GM19351 (cell line): ENCODE data around the gene IMPA2.
"Not testable (repeated sequence)": the region's sequence is repeated elsewhere in the genome, so short reads cannot be mapped to it uniquely, and the experiment has no call there.

Experiments
- ATAC-seq: cut with Tn5 transposase; IDR thresholded peaks from one replicate; pipeline ENCODE4 v1.9.1; 2021; ENCODE audit warnings: mild to moderate bottlenecking, moderate library complexity; ENCODE audit not compliant: unreplicated experiment

IMPA2 gene

DNA sequence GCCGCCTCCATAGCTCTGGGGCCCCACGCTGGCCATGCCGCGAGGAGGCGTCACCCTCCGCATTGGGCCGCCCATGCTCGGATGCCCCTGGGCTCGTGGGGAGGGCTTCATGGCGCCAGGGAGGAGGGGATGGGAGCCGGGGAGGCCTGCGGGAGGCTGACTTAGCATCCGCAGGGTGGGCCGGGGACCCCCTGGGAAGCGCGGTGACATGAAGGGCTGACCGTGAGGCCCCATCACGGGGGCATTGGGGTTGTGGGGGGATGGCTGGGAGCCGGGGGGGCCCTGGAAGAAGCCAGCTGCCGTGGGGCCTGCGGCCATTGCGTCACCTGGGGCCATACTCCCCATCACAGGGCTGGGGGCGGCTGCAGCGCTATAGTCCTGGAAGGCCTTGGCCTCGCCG, 86.4 kb downstream of the IMPA2 start:
- no peak for ATAC-seq

- ATAC-seq: not testable (repeated sequence)
These were observed 87.1 kb downstream of the IMPA2 start for GRCh38 chr18:12068316-12068949.

GRCh38 chr18:12068950-12069320, 87.6 kb downstream of the IMPA2 start:
- ATAC-seq: no peak

- not testable (repeated sequence) for ATAC-seq
These were observed 89.8 kb downstream of the IMPA2 start for GRCh38 chr18:12071066-12071465.

GRCh38 chr18:12072996-12073395, 91.7 kb downstream of the IMPA2 start:
- no peak for ATAC-seq

- ATAC-seq: no peak
These were observed 93.4 kb downstream of the IMPA2 start for GRCh38 chr18:12074736-12075135.

DNA sequence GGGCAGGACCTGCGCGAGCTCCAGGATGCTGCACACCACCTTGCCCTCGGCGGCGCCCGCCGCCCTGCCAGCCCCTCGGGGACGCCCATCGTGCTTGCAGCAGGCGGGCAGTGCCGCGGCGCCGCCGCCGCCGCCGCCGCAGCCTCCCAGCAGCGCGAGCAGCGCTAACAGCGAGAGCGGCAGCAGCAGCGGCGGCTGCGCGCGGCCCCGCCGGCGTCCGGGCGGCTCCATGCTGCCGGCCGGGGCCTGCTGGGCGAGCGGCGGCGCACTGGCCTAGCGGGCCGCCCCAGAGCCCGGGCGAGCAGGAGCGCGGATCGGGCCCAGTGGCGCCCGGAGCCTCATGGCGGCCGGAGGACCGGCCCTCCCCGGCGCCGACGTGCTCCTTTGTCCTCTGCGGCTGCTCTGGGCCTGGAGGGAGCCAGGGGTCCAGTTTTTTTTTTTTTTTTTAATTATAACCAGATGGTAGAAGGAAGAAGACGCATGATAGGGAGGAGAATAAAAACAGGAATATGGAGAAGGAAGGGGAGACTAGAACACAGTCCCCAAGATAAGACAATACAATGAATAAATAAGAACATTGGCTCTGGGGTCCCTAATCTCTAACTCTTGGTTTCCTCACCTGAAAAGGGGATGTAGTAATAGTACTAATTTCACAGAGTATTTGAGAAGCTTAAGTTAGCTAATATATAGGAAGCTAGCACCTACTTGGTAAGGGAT, 95.3 kb downstream of the IMPA2 start:
- ATAC-seq: no peak

DNA sequence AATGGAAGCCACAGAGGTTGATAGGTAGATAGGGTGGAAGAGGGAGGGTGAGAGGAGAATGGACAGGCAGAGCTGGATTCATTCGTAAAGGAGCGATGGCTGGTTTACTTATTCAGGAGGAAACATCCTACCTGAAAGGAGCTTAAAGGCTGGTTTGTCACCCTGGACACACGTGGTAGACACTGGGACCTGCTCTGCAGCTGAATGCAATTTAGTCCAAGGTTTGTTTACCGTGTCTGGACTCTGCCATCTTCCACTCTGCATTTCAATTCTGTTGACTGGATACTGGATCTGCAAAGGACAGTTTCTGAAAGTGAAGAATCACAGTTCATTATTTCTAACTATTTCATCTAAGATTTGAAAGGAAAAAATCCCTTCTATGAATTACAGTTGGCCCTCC, 96.7 kb downstream of the IMPA2 start:
- not testable (repeated sequence) for ATAC-seq

DNA sequence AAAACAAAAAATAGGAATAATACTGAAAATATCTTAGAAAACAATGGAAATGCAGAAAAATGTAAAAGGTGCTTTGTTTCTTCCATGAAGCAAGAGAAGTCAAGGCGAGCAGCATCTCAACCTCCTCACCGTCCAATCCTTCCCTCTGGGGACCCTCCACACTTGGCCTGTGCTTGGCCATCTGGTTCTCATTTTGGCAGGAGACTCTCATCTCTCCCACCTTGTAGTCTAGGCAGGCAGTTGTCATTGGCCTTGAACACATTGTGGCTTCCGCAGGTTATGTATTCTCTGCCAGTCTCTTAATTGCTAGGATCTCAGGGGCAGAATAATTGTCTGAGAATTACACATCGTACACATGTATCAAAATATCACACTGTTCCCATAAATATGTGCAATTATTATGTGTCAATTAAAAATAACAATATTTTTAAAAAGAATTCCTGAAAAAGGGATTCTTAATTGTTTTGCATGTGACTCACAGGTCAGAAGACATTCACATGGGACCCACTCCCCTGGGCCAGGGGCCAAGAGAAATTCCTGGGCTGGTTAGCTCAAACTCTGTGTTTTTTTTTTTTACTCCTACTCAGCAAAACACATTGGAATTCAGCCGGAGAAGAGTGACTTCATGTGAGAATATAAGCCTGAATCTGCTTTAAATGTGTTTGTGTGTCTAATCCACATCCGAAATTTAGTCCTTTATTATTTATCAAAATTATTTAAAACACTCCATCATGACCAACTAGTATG, 98.4 kb downstream of the IMPA2 start:
- no peak for ATAC-seq
